Measurements from ENCODE around the gene NUP210L. TPM values are rescaled to one million over a fixed set of nuclear protein-coding genes. Genes with fewer than 3 reads are reported as not detected.

The NUP210L gene
- 0.03 TPM for polyA plus RNA-seq (ENCODE audit: insufficient read length)

- DNase-seq (ENCODE audit: low read depth): no peak
Observed at GRCh38 chr1:154154534-154155191, at the start of gene NUP210L. TSS of gene NUP210L (minus strand) at chr1:154155073.

GRCh38 chr1:154199563-154199879 is 44.6 kb upstream of the NUP210L start:
- DNase-seq (ENCODE audit: low read depth): no peak

GRCh38 chr1:154198756-154199562 is 44.1 kb upstream of the NUP210L start:
- no peak for DNase-seq (ENCODE audit: low read depth)

GRCh38 chr1:154193821-154194220 is 38.9 kb upstream of the NUP210L start:
- no peak for DNase-seq (ENCODE audit: low read depth)

- no peak for DNase-seq (ENCODE audit: low read depth)
Observed at GRCh38 chr1:154192476-154192875, 37.6 kb upstream of the NUP210L start.

GRCh38 chr1:154191990-154192461 is 37.2 kb upstream of the NUP210L start, which contains the start of gene TPM3:
TSS of gene TPM3 (minus strand) at chr1:154192100. CDS start at chr1:154192018, 82 bp downstream.
- DNase-seq (ENCODE audit: low read depth): no peak

GRCh38 chr1:154190550-154190949 is 35.7 kb upstream of the NUP210L start:
- no peak for DNase-seq (ENCODE audit: low read depth)

- no peak for DNase-seq (ENCODE audit: low read depth)
Observed at GRCh38 chr1:154186852-154187501, 32.1 kb upstream of the NUP210L start.

GRCh38 chr1:154186177-154186576 is 31.3 kb upstream of the NUP210L start:
- no peak for DNase-seq (ENCODE audit: low read depth)

- peak; percentile 82 for DNase-seq (ENCODE audit: low read depth)
Observed at GRCh38 chr1:154183046-154183915, 28.4 kb upstream of the NUP210L start.

- no peak for DNase-seq (ENCODE audit: low read depth)
Observed at GRCh38 chr1:154182344-154183045, 27.6 kb upstream of the NUP210L start.

- DNase-seq (ENCODE audit: low read depth): no peak
Observed at GRCh38 chr1:154181944-154182343, 27.1 kb upstream of the NUP210L start.

- no peak for DNase-seq (ENCODE audit: low read depth)
Observed at GRCh38 chr1:154179946-154180687, 25.2 kb upstream of the NUP210L start.

- DNase-seq (ENCODE audit: low read depth): no peak
Observed at GRCh38 chr1:154178911-154179811, 24.3 kb upstream of the NUP210L start.

GRCh38 chr1:154178013-154178412 is 23.1 kb upstream of the NUP210L start:
- DNase-seq (ENCODE audit: low read depth): no peak

- DNase-seq (ENCODE audit: low read depth): no peak
Observed at GRCh38 chr1:154176337-154176736, 21.5 kb upstream of the NUP210L start.

- no peak for DNase-seq (ENCODE audit: low read depth)
Observed at GRCh38 chr1:154174654-154175053, 19.8 kb upstream of the NUP210L start.

- no peak for DNase-seq (ENCODE audit: low read depth)
Observed at GRCh38 chr1:154171880-154172279, 17.0 kb upstream of the NUP210L start.

GRCh38 chr1:154171223-154171583 is 16.3 kb upstream of the NUP210L start:
- DNase-seq (ENCODE audit: low read depth): no peak

Measured in forelimb muscle (tissue), 1 donor.